NCI-H1417 treated with DMSO at 0.1 percent for 48 hours (cell line): ENCODE data around the gene NUP88.
"Not testable (repeated sequence)": the region's sequence is repeated elsewhere in the genome, so short reads cannot be mapped to it uniquely, and the experiment has no call there.

Source experiments
- DNase-seq: peaks from one replicate; lab custom pipeline; 2025; lab: John Stamatoyannopoulos, UW

NUP88 gene

DNA sequence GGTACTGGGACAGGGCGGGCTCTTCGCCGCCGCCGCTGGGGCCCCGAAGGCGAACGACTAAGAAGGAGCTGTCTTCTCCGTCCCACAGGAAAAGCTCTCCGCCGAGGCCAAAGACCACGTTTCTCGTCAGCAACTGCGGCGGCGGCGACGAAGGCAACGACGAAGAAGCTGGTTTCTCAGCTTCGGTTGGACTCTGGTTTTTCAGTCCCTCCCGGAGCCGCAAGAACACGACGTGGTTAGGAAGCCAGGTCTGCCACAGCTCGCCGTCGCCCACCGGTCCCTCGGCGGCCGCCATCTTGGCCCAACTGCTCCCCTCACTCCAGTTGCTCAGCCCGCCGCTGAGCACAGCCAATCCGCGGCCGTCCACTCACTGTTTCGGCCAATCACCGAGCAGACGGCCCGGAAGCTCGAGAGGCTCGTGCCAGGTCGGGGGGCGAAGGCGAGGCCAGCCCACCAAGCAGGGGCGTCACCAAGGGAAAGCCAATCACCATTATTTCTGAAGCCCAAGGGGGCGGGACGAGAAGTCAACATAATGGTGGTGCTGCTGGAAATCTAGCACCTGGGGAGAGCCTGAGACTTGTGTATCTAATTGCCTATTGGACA lies at the start of gene NUP88:
TSS of gene NUP88 (minus strand) at position 307 of the 603 bp plus-strand sequence. CDS start at position 295, 12 bp downstream.
- peak; percentile 89 for DNase-seq

DNA sequence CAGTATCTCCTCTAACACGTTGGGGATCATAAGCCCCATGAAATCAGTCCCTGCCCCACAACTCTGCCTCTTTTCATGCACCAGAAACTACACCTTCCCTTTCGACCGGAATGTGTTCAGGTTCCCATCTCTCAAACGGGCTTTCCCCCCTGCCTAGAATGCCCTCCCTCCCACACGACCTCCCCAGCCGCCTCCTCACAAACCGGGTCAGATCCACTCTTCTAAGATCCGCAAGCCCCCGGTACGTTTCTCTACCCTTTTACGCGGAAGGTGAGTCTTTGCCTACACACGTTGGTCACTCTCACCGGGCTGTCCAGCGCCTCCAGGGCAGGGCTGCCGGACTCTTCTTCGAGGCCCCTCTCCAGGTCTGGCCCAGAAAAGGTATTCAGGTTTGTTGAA lies 48.6 kb upstream of the NUP88 start:
- DNase-seq, result no peak

DNA sequence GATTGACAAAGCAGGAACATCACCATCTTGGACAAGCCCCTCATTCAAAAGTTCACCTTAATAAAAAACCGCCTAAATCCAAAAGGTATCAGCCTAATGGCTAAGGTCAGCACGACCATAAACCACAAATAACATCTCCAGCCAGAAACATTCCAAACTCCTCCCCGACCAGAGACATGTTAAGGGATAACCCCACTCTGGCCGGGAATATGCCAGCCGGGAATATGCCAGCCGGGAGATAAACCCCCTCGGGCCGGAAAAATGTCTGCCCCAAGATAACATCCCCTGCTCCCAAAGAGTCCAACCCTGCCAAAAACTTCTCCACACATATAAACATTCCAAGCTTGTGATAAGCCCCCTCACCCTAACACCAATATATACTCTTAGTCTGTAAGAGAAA lies 48.0 kb upstream of the NUP88 start:
- DNase-seq, result no peak

DNA sequence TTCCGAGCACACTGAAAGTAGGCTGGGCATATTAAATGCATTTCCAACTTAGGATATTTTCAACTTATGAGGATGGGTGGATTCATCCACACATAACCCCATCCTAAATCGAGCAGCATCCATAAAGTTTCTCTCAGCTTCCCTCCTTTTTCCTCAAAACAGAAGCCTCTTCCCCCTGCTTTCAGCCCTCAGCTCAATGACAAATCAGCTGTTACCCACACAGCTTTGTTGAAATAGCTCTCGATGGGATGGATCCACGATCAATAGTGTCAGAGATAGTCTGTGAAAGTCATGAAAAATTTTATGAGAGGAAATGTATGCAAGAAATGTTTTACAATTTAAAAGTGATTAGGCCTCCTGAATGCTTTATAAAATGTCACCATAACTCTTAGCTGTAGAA lies 46.8 kb upstream of the NUP88 start:
- DNase-seq, result no peak

DNA sequence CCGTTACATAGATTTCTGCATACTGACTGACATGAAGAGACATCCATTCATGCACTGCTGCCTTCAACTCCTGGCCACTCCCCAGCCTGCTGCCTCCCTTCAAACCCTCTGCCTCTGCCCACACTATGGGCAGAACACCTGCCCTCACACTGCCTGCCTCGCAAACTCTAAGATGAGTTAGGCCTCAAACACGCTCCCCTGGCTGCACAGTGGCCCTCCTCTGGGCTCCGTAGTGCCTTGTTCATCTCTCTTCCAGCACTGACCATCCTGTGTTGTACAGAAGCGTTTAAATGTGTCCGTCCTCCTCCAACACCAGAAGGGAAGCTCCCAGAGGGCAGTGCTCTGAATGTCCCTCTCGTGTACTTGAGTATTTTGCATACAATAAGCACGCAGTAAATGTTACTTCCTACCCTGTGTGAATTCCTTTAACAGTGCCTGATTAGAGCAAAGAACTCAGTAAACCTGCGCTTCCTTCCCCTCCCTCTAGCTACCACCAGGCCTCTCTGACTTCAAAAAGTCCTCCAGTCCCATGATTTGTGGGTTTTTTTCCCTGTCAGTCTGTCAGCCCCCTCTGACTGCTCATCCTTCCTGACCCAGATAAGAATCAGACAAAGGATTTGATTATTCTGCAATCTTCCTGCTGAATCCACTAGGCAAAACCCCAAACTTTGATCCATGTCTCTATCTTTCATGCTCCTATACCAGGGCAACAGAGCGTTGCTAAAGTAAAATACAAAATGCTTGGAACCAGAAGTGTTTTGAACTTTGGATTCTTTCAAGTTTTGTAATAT lies 45.5 kb upstream of the NUP88 start:
- no peak for DNase-seq

DNA sequence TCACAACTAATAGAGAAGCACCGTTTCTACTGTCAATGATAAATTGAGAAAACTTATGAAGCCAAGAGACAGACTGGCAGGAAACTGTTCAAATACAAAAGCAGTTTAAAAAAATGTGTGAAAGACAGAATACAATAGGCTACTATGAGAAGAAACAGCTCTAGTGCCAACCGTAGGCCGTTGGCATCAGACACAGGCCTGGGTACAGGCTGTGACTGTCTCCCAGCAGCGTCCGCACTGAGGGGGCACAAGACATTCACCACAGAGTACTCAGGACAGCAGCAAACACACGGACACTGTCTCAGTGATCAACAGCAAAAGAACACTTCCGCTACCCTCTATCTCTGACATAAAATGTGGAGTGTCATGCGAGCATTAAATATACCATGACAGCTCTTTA lies 27.3 kb upstream of the NUP88 start:
- no peak for DNase-seq

DNA sequence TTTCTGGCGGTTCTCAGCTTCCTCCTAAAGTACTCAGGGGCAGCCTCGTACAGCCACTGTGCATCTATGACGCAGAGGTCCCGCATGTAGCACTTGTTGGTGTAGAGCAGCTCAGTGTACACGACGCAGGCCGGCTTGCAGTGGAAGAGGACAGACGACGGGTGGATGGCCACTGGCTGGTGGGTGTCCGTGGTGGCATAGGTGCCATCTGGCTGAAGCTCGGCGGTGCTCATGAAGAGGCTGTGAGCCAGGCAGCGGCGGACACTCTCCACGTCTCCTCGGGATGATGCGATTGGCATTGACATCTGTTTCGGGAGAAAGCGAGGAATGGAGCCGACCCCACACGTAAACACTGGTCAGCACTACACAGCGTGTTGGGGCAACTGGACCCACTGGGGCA lies 24.7 kb upstream of the NUP88 start:
- DNase-seq, result no peak

DNA sequence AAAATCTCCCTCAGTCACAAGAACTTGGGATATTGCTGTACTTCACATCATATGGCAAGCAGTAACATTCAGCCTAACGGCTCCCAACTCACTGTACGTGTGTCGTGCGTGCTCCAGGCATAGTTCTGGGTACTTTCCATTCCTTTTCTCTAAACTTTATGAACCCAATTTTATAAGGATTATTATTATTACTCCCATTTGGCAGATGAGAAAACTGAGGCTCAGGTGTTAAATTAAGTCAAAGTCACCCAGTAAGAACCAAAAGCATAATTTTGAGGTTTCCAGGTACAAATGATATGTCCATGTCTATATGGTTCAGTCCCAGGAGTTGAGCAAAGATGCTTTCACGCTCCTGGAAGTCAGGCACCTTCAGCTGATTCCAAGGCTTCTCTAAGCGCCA lies 24.3 kb upstream of the NUP88 start:
- DNase-seq, result no peak

DNA sequence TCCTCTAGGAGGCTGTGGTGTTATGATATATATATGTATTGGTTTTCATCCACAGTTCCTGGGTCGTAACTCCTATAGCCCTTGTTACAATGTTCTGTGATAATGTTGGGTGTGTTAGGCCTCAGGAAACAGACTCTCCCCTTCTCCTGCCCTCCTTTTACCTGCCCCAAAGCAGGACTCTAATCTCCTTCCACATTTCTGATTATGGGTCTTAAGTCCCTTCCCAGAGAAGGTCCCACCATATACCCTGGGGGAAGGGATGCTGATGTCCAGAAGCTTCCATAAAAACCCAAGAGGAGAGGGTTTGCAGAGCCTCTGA lies 19.9 kb upstream of the NUP88 start:
- DNase-seq, result no peak

DNA sequence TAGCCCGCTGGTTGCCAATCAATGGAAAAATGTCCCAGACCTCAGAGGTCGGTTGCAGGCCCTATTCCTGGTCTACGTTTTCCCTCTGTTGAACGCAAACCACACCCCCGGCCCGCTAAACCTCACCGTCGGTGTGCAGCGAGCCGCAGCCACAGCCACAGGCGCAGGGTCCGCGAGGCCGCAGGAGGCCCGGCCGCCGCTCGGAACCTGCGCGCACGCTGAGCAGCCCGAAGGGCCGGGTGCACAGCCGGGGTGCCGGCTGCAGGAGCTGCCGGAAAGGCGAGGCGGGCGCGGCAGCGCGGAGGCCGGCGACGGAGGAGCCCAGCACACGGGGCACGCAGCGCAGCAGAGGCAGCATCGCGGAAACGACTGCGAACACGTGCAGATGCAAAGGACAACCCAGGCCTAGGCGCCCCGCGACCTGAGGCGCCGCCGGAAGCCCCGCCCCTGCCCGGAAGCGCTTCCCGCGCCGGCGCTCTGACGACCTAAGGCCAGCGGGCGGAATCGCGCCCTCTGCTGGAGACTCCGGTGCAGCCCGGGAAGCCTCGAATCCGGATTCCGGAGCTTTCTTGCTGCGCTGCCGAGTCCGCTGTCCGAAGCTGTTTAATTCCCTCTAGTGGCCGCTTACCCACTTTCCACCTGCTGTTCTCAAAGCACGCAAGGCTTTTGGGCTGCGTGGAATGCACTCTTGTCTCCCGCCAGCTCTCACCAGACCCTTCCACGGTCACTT lies 19.4 kb upstream of the NUP88 start, which contains the start of gene C1QBP:
TSS of gene C1QBP (minus strand) at position 440 of the 730 bp plus-strand sequence. CDS start at position 358, 82 bp downstream.
- peak; percentile 41 for DNase-seq

DNA sequence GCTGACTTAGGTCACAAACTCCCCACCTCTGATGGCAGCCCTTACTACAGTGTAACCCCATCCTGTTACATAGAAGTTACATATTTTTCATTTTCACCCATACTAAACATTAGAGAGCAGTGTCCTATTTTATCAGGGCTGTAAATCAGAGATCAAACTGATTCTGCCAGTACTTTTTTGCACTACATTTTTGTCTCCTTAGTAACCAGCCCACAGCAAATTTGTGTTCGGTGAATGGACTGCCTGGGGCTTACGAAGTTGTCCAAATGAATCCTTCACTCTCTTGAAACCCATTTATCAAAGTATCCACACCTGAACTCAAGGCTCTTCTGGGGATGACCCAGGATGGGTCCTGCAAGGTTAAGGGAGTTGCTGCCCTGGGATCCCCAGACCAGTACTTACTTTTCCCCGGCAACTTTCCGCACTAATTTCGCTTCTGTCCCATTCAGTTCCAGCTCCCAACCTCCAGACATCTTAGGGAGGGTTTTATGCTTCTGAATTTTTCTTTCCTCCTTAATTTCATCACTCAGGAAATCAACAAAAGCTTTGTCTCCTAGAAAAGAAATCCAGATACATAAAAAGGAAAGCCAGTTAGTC lies 18.4 kb upstream of the NUP88 start:
- DNase-seq, result no peak

DNA sequence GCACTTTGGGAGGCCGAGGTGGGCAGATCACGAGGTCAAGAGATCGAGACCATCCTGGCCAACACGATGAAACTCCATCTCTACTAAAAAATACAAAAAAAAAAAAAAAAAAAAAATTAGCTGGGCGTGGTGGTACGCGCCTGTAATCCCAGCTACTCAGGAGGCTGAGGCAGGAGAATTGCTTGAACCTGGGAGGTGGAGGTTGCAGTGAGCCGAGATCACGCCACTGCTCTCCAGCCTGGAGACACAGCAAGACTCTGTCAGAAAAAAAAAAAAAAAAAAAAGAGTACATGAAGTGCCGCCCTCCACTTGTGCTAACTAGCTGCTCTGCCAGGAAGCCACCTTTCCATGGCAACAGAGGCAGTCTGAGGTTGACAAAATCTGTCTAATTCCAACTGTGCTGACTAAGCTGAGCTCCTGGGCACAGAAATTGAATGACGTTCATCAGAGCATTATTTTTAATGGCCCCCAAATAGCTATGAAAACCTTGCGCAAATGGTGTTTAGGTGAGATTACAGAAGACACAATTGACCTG lies 16.4 kb upstream of the NUP88 start:
- not testable (repeated sequence) for DNase-seq

DNA sequence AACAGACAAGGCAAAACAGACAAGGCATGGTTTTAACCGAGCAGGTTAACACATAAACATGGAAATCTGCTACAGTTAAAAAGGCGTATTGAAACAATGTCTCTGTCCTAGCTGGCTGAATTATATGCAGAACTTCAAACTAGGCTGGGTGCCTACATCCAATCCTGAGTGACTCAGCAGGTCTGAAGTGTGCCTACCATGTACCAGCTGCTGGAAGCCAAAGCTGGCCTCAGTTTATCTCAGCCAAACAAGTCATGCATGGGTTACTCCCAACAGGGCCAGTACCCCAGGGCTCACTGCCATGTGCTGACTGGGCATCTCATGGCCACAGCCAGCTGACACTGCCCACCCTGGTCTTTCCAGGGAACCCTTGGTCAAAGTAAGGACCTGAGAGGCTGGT lies 15.5 kb upstream of the NUP88 start:
- DNase-seq, result no peak

DNA sequence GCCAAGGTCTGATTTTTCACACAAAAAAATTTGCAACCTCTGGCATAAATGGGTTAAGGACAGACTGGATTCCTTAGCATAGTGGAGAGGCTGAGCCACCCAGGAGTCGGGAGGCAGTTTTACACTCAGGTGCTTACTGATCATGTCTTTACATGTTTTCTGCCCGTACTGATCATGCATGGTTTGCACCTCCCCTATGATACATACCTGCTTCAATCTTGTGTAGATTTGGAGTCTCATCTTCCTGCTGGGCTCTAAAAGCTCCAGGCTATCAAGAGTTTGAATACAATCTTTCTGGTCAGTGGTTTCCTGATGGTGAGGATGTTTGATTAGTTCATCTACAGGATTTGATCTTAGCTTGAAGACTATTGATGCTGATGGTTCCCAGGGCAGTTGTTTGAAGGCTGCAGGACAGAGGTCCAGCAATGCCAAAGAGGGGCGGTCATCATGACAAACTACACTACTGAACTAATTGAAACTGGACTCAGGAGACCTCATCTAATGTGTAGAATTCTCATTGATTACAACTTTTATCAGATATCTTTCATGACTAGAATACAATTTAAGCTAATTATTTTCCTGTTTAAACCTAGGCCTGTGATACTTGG lies 12.6 kb upstream of the NUP88 start:
- no peak for DNase-seq

DNA sequence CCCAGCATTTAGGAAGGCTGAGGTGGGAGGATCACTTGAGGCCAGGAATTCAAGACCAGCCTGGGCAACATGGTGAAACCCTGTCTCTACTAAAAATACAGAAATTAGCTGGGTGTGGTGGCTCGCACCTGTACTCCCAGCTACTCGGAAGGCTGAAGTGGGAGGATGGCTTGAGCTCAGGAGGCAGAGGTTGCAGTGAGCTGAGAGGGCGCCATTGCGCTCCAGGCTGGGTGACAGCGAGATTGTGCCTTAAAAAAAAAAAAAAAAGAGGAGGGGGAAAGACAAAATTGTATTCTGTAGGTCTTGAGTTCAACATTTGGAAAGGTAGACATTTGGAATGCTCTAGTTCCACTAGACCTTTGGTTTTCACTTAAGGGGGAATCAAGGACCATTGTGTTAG lies 11.8 kb upstream of the NUP88 start:
- DNase-seq, result not testable (repeated sequence)

DNA sequence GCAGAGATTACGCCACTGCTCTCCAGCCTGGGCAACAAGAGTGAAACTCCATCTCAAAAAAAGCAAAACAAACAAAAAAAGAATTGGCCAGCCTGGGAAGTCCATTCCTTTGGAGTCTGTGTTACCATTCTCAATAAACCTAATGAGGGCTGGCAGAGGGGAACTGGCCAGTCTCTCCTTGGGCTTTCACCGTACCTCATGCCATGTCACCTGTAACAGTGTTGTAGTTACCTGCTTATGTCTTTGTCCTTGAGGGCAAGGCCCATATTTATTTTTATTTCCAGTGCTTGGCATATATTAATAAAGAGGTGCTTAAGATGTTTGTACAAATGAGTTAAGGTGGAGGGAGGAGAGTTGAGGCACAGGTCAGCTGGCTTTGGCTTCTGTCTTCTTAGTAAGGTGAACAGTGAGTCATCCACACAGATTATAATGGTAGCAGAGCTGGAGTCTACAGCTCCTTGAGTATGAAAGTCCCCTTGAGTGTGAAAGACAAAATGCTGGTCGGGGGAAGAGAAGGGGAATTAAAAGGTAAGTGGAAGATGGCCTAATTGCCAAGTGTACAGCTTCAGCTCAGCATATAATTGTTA lies 11.0 kb upstream of the NUP88 start:
- DNase-seq, result no peak

DNA sequence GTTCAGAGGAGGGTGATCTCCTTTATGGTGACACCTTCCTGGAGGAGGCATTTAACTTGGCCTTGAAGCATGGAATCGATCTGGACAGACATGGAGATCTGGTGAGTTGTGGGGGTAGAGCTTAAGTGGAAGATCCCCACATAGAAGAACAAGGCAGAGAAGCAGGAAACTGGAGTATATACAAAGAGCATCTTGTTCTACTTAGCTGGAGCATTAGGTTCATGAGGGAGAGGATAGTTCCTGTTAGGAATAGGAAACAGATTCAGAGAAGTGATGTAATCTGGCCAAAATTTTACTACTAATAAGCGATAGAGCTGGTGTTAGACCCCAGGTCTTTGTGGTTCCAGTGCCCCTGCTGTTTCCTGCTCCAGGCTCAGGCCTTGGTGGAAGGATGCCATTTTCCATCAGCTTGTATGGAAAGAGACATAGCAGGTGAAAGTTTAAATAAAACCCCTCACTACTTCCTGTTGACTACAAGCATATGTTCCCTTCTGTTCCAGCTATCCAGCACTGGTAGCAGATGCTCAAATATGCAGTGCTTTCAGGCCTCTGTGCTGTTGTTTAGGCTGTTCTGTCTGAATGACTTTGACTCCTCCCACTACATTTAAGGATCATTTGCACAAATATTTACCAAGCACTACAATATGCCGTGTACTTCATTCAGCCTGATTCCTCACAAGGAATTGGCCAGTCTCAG lies 9.9 kb upstream of the NUP88 start:
- DNase-seq, result no peak

DNA sequence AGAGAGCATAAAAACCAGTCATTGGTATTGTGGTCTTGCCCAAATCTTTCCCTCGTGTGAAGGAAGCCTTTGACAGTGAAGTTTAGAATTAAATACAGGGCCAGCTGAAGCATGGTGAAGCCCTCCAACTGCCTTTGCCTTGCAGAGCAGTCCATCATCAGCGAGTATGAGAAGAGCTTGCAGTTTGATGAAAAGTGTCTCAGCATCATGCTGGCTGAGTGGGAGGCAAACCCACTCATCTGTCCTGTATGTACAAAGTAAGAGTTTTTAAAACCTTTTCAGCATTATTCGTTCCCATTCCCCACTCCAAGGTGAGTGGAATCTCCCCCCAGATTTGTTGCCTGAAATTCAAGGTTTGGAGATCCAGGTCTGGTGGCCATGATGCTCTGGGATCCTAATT lies 6.4 kb upstream of the NUP88 start:
- DNase-seq, result no peak

DNA sequence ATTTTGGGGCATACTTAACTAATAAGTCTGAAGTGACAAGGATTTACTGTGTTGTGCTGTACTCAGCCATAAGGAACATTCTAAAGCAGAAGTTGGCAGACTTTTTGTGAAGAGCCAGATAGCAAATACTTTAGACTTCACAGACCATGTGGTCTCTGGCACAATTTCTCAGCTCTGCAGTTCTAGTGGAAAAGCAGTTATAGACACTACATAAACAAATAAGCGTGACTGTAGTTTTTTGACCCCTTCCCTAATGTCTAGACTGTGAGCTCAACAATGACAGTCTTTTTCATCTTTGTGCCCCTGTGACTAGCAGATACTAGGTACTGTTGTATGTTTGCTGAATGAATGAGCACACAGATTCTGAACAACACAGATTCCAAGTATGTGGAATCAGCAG lies 5.4 kb upstream of the NUP88 start:
- DNase-seq, result no peak

DNA sequence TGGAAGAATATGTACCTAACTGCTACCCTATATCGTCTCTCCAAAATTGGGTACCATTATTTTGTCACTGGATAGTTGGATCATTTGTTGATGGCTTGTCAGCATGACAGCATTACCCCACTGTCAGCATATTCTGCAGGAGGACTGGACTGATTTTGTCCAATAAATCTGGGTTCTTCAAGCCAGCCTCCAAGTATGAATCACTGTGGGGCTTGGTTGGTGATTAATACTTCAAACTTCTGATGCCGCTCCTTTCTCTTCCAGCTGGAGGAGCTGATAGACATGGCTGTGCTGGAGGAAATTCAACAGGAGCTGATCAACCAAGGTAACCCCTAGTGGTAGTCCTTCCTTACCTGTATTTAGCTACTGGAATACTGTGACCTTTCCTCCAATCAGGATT lies 3.0 kb upstream of the NUP88 start:
- no peak for DNase-seq
